ENCODE results near the gene SLC2A4.
A peak's percentile ranks its signal among the peaks of the same experiment; 100 is the strongest.

Gene SLC2A4

DNA sequence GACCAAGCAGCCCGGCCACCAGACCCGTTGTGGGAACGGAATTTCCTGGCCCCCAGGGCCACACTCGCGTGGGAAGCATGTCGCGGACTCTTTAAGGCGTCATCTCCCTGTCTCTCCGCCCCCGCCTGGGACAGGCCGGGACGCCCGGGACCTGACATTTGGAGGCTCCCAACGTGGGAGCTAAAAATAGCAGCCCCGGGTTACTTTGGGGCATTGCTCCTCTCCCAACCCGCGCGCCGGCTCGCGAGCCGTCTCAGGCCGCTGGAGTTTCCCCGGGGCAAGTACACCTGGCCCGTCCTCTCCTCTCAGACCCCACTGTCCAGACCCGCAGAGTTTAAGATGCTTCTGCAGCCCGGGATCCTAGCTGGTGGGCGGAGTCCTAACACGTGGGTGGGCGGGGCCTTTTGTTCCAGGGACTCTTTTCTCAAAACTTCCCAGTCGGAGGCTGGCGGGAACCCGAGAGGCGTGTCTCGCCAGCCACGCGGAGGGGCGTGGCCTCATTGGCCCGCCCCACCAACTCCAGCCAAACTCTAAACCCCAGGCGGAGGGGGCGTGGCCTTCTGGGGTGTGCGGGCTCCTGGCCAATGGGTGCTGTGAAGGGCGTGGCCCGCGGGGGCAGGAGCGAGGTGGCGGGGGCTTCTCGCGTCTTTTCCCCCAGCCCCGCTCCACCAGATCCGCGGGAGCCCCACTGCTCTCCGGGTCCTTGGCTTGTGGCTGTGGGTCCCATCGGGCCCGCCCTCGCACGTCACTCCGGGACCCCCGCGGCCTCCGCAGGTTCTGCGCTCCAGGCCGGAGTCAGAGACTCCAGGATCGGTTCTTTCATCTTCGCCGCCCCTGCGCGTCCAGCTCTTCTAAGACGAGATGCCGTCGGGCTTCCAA is at the start of gene SLC2A4:
TSS of gene SLC2A4 (plus strand) at position 645 of the 879 bp plus-strand sequence. CDS start at position 862, 217 bp downstream.
- Histone ChIP-seq H3K9me2 (replicated peaks; ENCODE audit: insufficient read depth, low read length) (no peaks in the 10 kb centered on the region), H3K9me3 (ENCODE audit: insufficient read depth, low read length) (no peaks in the 10 kb centered on the region), H3K4me2 (ENCODE audit: low read depth, low read length, poor library complexity, severe bottlenecking) (peak within 1 kb of the TSS; percentile 54), H3K36me3 (ENCODE audit: low read length) (no peaks in the 10 kb centered on the region), H3F3A (ENCODE audit: insufficient read depth) (peaks cover 4% of the 10 kb centered on the region; the same call in 1 of the 2 replicates), H4K20me1 (ENCODE audit: low read depth, low read length) (no peaks in the 10 kb centered on the region), H3K27me3 (ENCODE audit: low read length) (no peaks in the 10 kb centered on the region), H3K79me2 (ENCODE audit: insufficient read depth, low read length) (no peaks in the 10 kb centered on the region), H2AFZ (ENCODE audit: low read depth, low read length, severe bottlenecking) (no peak within 1 kb of the TSS), H3K27ac (ENCODE audit: low read depth, low read length) (no peak within 1 kb of the TSS), H3K9ac (ENCODE audit: low read length) (no peak within 1 kb of the TSS), H3K4me3 (ENCODE audit: insufficient read depth, low read length, poor library complexity, severe bottlenecking) (peak within 1 kb of the TSS; percentile 31)
- TF ChIP-seq EZH2phosphoT487 (conservative IDR thresholded peaks at IDR 0.05; ENCODE audit: low read length), result no peak
- TF ChIP-seq, protein P1, sequence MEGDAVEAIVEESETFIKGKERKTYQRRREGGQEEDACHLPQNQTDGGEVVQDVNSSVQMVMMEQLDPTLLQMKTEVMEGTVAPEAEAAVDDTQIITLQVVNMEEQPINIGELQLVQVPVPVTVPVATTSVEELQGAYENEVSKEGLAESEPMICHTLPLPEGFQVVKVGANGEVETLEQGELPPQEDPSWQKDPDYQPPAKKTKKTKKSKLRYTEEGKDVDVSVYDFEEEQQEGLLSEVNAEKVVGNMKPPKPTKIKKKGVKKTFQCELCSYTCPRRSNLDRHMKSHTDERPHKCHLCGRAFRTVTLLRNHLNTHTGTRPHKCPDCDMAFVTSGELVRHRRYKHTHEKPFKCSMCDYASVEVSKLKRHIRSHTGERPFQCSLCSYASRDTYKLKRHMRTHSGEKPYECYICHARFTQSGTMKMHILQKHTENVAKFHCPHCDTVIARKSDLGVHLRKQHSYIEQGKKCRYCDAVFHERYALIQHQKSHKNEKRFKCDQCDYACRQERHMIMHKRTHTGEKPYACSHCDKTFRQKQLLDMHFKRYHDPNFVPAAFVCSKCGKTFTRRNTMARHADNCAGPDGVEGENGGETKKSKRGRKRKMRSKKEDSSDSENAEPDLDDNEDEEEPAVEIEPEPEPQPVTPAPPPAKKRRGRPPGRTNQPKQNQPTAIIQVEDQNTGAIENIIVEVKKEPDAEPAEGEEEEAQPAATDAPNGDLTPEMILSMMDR (IDR thresholded peaks at IDR 0.05; ENCODE audit: insufficient read depth, low read length, poor library complexity, severe bottlenecking), result no peak

GRCh38 chr17:7232114-7232513 is 49.4 kb upstream of the SLC2A4 start:
- no peaks in the 10 kb centered on the region for H3K27me3 ChIP-seq (ENCODE audit: low read length)
- H3K9me2 ChIP-seq (replicated peaks; ENCODE audit: insufficient read depth, low read length), result no peaks in the 10 kb centered on the region
- no peak overlapping the region for H3K27ac ChIP-seq (ENCODE audit: low read depth, low read length)
- H3K9ac ChIP-seq (ENCODE audit: low read length), result peak overlapping the region; percentile 82; the same call in 1 of the 2 replicates
- H3K4me2 ChIP-seq (ENCODE audit: low read depth, low read length, poor library complexity, severe bottlenecking), result peak overlapping the region; percentile 71
- H4K20me1 ChIP-seq (ENCODE audit: low read depth, low read length), result peaks cover 2% of the 10 kb centered on the region; the same call in 1 of the 2 replicates
- TF ChIP-seq, protein P1 (IDR thresholded peaks at IDR 0.05; ENCODE audit: insufficient read depth, low read length, poor library complexity, severe bottlenecking), result no peak
- TF ChIP-seq EZH2phosphoT487 (conservative IDR thresholded peaks at IDR 0.05; ENCODE audit: low read length), result no peak
- no peak overlapping the region for H2AFZ ChIP-seq (ENCODE audit: low read depth, low read length, severe bottlenecking)
- peak overlapping the region; percentile 39 for H3K4me3 ChIP-seq (ENCODE audit: insufficient read depth, low read length, poor library complexity, severe bottlenecking)
- peaks cover 46% of the 10 kb centered on the region for H3K79me2 ChIP-seq (ENCODE audit: insufficient read depth, low read length)
- peaks cover 21% of the 10 kb centered on the region for H3F3A ChIP-seq (ENCODE audit: insufficient read depth)
- H3K9me3 ChIP-seq (ENCODE audit: insufficient read depth, low read length), result no peaks in the 10 kb centered on the region
- H3K36me3 ChIP-seq (ENCODE audit: low read length), result 0 out of 2 replicates have a peak, but pooled peaks cover 3% of the 10 kb centered on the region

DNA sequence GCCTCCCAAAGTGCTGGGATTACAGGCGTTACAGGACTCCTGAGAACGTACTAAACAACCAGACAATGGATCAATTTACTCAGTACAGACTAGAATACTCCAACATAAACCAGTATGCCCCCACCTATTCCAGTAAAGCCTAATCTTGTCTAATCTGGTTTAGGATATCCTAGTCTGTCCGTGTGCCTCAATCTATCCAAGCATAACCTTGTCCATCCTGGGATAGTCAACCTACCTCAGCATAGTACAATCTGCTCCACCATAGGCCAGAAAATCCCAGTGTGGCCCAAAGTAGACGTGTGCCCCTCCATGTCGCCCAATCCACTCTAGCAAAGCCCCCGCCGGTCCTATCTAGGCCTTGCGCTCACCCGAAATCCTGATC is 47.8 kb upstream of the SLC2A4 start:
- H3F3A ChIP-seq (ENCODE audit: insufficient read depth), result peaks cover 26% of the 10 kb centered on the region
- H3K4me2 ChIP-seq (ENCODE audit: low read depth, low read length, poor library complexity, severe bottlenecking), result peak overlapping the region; percentile 71
- H3K27ac ChIP-seq (ENCODE audit: low read depth, low read length), result peak overlapping the region; percentile 87
- H3K9me3 ChIP-seq (ENCODE audit: insufficient read depth, low read length), result no peaks in the 10 kb centered on the region
- peak overlapping the region; percentile 83 for H3K4me3 ChIP-seq (ENCODE audit: insufficient read depth, low read length, poor library complexity, severe bottlenecking)
- H3K79me2 ChIP-seq (ENCODE audit: insufficient read depth, low read length), result peaks cover 52% of the 10 kb centered on the region
- peak overlapping the region; percentile 2 for H2AFZ ChIP-seq (ENCODE audit: low read depth, low read length, severe bottlenecking)
- no peaks in the 10 kb centered on the region for H3K9me2 ChIP-seq (replicated peaks; ENCODE audit: insufficient read depth, low read length)
- H3K36me3 ChIP-seq (ENCODE audit: low read length), result 0 out of 2 replicates have a peak, but pooled peaks cover 3% of the 10 kb centered on the region
- peak overlapping the region; percentile 82 for H3K9ac ChIP-seq (ENCODE audit: low read length)
- peaks cover 6% of the 10 kb centered on the region; the same call in 1 of the 2 replicates for H4K20me1 ChIP-seq (ENCODE audit: low read depth, low read length)
- no peaks in the 10 kb centered on the region for H3K27me3 ChIP-seq (ENCODE audit: low read length)
- TF ChIP-seq, protein P1 (IDR thresholded peaks at IDR 0.05; ENCODE audit: insufficient read depth, low read length, poor library complexity, severe bottlenecking), result no peak
- TF ChIP-seq EZH2phosphoT487 (conservative IDR thresholded peaks at IDR 0.05; ENCODE audit: low read length), result no peak

Measured in SU-DHL-6 (cell line).